NCI-H1436 (cell line): ENCODE measurements around the gene LGALS3.
"Not testable (repeated sequence)": the region's sequence is repeated elsewhere in the genome, so short reads cannot be mapped to it uniquely, and the experiment has no call there.

Experiments used
- DNase-seq: peaks from one replicate; lab custom pipeline; 2025; lab: John Stamatoyannopoulos, UW

Gene LGALS3

DNA sequence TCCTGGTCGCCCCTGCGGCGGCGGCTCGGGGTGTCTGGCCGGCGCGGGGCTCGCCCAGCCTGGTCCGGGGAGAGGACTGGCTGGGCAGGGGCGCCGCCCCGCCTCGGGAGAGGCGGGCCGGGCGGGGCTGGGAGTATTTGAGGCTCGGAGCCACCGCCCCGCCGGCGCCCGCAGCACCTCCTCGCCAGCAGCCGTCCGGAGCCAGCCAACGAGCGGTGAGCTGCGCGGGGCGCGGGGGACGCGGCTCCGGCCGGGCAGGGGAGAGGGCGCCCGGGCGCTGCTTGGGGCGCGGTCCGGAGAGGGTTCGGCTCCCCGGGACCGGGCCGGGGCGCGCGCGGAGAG, at the start of gene LGALS3:
Gene LGALS3, plus strand, starts transcription at position 167 of the 342 bp plus-strand sequence. CDS start 8,122 bp downstream, outside the sequence.
- no peak for DNase-seq

DNA sequence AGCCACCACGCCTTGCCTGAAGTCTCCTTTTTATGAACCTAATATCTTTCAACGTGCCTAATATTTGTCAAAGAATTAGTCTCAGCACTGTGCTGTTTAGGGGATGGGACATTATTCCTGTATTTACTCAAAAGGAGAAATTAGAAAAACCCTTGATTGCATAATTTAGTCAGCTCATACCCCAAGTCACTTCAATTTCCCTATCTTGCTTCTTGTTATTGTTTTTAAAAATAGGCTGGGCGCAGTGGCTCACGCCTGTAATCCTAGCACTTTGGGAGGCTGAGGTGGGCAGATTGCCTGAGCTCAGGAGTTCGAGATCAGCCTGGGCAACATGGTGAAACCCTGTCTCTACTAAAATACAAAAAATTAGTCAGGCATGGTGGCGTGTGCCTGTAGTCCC, 49.1 kb upstream of the LGALS3 start:
- not testable (repeated sequence) for DNase-seq

DNA sequence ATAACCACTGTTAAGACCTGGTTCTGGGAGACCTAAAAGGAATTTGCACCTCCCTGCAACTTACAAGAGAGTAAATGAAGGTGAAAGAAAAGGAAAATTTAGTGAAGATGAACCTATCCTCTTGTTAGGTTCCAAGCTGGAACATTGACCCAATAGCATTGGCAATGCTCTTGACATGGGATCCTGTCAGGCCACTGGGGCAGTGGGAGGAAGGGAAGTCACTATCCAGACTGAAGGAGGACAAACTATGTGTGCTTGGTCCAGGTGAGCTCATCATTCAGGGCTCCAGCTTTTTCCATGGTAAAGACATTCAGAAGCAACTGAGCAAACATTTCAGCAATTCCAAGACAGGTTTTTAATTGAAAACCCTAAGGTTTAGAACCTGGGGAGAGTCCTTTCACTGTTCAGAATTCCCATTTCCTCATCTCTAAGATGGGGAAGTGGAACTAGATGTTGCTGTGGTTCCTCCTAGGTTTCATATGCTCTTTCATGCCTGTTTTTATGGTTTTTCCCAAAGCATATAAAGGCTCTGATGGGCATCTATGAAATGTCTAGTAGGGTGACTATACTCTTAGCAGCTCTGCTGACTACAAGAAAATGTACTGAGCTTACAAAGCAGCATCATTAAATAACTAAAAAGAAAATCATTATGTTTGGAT, 44.5 kb upstream of the LGALS3 start:
- no peak for DNase-seq

DNA sequence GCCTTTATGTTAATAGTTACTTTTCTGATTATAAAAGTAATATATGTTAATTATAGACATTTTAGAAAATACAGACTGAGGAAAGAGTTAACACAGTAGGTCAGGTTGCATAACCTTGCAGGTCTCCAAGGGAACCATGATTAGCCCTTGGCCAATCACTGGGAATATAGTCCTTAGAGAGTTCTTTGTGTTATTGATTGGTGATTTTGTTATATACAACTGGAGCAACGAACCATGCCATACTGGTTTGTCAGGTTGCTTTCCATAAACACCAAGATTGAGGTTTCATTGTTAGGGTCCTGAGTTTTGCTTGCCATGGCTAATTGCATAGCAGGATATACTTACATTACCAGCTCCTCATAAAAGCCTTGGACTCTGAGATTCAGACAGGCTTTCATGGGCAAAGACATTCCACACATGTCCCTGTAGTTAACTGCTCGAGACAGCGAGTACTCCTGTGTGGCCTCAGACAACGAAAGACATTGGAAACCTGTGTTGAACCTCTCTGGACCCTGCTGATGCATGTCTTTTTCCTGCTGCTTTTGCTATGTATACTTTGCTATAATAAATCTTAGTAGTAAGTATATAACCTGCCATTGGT, 43.9 kb upstream of the LGALS3 start:
- no peak for DNase-seq

DNA sequence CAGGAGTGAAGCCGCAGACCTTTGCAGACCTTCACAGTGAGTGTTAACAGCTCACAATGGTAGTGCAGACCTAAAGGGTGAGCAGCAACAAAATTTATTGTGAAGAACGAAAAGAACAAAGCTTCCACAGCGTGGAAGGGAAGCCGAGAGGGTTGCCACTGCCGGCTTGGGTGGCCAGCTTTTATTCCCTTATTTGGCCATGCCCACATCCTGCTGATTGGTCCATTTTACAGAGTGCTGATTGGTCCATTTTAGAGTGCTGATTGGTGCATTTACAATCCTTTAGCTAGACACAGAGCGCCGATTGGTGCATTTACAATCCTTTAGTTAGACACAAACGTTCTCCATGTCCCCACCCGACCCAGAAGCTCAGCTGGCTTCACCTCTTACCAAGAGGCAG, 42.1 kb upstream of the LGALS3 start:
- DNase-seq: no peak

DNA sequence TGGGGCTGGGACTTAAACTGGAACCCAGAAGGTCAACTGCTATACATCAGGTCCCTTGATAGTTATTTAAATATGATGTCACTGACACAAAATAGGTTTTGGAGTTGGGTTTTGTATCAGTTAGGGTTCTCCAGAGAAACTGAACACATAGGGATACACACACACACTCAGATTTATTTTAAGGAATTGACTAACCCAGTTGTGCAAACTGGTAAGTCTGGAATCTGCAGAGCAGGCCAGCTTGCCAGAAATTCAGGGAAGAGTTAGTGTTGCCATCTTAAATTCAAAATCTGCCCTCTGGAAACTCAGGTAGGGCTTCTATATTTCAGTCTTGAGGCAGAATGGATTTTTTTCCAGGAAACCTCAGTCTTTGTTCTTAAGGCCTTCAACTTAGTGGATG, 40.7 kb upstream of the LGALS3 start:
- no peak for DNase-seq

DNA sequence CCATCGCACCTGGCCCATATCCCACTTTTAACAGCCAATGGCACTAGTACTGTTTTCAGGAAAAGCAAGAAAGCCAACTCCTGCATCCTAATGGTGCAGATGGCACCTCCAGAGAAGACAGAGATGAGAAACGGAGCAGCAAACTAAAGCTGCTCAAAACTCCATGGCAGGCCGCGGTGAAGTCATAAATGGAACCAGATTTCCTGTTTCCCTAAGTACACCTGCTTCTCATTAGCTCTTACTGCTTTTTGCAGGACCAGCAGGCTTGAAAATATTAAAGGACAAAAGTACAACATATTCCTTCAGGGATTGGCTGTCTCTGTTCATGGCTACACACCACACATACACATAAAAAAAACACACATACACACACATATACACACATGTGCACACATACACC, 36.7 kb upstream of the LGALS3 start:
- no peak for DNase-seq

DNA sequence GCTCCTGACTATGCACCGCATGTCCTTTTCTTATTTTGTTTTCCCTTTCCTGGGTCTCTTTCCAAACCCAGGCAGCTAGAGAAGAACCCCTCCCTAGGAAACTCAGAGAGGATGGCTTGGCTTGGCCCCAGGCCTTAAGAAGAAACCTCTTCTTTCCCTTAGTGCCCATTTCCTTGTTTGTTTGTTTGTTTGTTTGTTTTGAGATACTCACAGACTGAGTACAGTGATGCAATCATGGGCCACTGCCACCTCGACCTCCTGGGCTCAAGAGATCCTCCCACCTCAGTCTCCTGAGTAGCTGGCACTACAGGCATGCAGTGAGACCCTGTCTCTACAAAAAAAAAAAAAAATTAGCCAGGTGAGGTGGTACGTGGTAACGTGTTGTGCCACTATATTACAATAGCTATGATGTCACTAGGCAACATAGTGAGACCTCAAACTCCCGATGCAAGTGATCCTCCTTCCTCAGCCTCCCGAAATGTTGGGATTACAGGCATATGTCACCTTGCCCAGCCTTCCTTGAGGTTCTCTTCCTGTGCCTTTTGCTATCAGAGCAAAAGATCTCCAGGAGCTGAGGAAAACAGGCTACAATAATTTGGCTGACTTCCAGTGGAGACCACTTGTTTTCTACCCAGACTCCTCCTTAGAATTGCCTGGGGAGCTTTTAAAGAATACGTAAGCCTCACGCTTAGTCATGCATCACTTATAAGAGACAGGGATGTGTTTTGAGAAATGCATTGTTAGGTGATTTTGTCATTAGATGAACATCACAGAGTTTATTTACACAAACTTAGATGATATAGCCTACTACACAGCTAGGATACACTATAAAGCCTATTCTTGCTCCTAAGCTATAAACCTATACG, 34.5 kb upstream of the LGALS3 start:
- peak; percentile 69 for DNase-seq

DNA sequence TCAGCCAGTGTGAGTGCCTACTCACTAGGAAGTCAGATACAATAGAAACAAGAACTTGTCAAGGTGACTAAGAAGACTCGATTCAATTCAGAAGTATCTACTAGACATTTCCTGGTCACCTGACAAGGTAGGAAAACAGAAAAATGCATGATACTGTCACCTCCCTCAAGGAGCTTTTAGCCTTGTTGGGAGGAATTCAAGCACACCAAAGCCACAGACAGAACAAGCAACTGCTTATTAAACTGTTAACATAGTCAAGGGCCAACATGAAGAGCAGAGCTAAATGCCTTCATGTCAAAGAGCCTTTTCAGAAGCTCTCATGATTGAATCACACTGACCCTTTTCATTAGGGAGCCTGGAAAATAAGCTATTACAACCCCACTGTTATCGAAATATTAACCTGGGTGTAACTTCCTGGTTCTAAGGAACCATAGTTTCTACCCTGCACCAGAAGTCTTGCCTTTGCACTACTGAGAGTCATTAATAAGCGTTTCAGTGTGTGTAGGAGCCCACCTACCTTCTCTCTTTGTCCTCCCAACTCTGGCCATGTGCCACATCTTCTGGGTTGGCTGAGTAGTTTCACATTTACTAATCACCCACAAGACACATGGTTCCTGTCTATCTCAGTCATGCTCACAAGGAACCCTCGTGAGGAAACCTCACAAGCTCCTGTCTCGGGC, 31.0 kb upstream of the LGALS3 start:
- DNase-seq: no peak

DNA sequence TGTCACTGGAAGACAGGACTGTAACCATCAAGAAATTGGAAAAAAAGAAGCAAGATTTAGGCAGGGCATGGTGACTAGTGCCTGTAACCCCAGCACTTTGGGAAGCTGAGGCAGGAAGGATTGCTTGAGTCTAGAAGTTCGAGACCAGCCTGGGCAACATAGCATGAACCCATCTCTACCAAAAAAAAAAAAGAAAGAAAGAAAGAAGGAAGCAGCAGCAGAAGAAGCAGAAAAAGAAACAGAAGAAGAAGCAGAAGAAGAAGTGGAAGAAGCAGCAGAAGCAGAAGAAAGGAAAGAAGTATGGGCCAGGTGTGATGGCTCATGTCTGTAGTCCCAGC, 30.5 kb upstream of the LGALS3 start:
- DNase-seq: no peak

DNA sequence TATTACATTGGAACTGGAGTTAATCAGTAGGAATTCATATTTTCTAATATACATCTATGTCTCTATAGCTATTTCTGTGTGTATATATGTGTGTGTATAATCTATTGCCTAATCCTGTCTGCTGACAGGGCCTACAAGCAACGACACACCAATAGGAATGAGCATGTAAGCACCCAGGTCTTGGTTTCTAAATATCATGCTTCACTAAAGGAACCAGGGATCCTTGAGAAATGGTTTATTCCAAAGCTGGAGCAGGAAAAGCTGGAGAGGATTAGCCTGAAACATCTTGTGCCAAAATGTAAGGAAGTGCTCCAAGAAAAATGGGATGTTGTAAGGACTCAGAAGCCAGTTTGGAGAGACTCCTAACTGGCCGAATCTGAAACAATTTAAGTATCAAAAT, 29.3 kb upstream of the LGALS3 start:
- DNase-seq: no peak

DNA sequence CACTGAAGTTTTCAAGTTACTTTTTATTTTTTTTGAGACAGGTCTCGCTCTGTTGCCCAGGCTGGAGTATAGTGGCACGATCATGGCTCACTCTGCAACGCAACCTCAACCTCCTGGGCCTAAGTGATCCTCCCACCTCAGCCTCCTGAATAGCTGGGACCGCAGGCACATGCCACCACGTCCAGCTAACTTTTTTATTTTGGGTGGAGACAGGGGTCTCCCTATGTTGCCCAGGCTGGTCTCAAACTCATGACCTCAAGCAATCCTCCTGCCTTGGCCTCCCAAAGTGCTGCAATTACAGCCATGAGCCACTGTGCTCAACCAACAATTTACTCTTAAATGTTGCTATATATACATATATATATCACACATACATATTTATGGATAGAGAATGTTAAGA, 27.4 kb upstream of the LGALS3 start:
- no peak for DNase-seq

DNA sequence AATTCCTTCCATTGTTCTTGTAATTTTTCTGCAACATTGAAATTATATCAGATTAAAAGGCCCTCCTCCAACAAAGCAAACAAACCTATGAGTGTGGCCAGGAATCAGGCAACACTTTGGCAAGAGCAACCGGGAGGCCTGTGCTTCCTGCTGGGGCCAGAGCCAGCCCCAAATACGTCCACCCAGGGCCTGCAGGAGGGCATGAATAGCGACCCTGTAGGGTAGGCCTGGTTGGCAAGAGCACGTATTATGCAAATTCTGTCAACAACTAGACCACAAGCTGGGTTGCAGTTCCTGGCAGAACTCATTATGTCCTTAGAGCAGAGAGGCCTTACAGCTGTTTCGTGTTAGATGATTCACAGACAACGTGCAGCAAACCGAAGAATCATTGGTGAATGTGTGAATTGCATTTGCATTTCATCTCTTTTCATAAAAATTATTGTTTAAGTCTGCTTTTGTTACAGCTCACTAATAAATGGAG, 26.9 kb upstream of the LGALS3 start:
- no peak for DNase-seq

DNA sequence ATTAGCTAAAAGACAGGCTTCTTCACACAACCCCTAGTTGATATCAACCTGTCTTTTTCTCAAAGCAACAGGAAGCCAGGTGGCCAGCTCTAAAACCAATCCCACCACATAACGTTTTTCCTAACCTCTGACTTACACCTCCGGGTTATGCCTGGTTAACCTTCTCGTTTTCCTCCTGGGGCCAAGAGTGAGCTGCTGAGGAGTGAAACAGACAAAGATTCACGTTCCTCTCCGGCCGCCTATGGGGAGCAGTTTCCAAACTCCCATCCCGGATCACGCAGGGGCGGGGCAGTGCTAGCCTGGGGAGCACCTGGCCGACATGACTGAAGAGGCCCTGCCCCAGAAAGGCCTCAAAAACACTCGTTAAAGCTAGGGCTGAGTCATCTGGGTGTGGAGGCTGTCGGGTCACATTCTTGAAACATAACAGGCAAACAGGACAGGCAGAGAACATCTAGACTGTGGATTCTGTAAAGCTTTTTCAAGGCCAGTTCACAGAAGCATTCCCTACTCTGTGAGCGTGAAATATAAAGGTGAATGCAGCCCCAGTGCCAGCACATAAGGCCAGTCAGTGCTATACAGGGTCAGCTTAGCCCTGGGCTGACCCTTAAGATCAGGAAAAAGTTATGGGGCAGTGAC, 25.9 kb upstream of the LGALS3 start:
- DNase-seq: no peak

DNA sequence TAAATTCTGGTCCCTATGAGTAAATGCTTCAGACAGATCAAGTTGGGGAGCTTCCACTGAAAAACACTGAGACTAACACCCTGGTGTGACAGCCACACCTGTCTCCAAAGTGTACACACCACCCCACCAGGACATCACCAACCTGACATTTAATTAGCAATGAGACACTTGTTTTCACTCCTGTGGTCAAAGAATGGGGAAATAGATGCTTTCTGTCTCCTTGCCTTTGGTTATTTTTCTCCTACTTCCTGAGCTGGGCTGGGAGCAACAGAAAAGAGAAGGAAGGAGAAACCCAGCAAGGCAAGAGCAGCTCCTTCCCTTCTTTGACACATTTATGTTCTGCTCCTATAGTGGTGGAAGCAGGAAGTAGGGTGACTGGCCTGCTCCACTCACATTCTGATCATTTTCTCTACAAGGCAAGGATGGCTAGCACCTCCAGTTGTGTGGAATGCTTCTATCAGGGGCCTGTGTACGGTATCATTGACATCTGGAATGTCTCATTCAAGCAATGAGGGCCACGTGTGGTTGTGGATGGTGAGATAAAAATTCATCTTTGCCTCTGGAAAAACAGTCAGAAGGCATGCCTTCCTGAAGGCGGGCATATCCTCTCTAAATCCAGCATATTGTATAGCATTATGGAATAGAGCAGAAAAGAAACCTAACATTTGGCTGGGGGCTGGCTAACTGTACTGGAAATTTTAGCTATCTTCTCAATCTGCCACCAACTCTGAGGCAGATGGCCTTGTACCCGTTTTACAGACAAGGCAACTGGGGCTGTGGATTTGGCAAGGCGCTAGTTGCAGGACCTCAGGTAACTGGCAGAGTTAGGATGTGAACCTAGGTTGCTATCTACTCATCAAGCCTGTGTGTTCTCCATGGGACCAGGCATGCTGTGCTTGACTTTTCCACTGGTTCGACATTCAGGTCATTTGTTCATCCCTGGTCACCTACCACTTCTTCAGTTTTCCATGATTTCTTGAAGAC, 24.8 kb upstream of the LGALS3 start:
- DNase-seq: no peak

DNA sequence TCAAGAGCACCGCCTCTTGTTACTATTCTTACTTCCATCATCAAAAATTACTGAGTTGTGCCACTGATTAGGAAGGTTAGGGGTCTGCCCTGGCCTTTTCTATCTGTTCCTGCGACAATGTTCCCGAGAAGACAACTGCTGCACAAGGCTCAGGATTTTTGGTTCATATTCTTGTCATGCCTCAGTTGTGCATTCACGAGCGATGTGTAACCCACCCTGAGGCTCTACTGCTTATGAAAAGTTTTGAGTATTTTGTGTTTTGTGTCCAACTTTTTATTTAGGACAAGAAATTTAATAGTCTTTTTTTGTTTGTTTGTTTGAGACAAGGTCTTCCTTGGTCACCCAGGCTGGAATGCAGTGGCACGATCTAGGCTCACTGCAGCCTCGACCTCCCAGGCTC, 23.1 kb upstream of the LGALS3 start:
- DNase-seq: no peak

DNA sequence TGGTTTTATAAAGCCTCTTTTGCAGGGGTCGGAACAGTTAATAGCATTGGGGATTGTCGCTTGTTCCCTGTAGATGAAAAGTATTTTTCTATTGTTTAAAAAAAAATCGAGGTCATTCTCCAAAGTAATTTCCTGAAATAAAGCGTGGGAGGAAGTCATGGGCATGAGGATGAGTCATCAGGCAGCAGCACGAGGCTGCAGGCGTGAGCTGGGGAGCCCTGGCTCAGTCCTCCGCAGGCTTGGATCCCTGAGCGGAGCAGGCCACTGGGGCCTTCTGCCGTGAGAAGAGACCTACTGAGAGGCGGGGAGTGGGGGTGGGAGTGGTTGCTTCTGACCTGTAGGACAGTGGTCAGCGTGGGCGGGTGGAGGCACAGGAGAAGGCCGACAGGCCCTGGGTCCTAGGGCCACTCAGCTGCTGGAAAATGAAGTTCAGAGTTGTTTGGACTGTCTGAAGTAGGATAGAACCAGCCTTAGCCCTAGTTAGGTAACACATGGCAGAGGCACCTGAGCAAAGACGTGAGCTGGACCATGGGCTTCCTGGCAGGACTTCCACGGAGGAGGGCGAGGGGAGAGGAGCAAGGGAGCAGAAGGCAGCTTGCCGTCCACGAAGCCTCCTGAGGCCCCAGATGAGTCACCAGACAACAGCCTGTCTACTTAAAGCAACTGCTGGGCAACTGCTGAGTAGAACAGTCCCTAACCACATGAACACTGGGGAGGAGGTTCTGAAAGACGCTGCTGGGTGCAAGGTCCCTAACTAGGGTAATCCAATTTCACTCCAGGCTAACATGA, 21.1 kb upstream of the LGALS3 start:
- no peak for DNase-seq

DNA sequence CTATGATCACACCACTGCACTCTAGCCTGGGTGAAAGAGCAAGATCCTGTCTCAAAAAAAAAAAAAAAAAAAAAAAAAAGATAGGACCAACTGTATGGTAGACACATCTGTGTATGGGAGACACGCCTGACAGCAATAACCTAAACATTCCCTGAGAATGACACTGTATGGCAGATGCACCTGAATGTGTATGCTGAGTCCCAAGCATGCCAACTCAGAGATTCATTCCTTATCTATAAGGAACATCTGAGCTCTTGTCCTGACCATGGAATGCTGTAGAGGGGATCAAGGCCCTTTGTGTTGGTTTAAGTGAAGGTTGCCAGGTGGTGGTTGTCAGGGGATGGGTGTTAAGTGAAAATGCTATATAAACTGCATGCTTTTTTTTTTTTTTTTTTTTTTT, 19.2 kb upstream of the LGALS3 start:
- DNase-seq: no peak

DNA sequence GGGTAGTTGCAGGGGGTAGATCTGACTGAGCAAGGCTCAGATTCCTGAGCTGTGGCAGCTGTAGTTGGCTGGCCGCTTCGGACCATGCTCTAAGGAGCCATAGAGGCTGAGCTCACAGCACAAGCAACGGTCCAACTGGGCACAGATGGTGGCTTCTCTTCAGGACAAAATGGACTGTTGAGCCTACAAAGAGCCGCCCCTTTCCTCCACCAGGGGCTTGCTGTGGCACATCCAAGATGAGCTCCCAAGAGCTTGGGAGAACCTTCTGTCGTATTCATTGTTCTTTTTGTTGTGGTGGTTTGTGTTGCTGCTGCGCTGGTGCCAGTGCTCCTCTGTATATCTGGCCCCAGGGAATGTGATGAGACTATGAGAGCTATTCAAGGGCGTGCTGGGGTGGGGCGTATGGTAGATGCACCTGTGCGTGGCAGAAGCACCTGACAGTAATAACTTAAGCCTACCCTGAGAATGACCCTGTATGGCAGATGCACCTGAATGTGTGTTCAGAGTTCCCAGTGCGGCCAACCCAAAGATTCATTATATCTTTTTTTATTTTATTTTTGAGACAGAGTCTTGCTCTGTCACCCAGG, 17.8 kb upstream of the LGALS3 start:
- no peak for DNase-seq

DNA sequence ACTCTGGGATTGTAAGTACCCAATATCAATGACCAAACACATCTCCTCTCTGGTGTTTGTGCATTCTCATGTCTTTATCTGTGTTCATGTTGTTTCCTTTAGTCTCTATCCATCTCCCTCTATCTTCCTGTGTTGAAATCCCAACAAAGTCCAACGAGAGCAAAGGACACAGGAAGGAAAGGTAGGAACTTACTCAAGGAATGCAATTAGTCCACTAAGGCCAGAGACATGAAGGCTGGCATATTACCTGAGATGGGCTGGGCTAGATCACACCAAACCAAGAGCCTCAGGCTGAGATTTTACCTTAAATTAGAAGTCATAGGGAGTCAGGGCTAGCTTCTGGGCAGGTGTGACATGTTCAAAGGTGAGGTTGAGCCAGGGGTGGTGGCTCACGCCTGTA, 14.3 kb upstream of the LGALS3 start:
- no peak for DNase-seq
